Measurements from ENCODE around the gene STAT1.
A peak's percentile ranks its signal among the peaks of the same experiment; 100 is the strongest.

STAT1 gene

DNA sequence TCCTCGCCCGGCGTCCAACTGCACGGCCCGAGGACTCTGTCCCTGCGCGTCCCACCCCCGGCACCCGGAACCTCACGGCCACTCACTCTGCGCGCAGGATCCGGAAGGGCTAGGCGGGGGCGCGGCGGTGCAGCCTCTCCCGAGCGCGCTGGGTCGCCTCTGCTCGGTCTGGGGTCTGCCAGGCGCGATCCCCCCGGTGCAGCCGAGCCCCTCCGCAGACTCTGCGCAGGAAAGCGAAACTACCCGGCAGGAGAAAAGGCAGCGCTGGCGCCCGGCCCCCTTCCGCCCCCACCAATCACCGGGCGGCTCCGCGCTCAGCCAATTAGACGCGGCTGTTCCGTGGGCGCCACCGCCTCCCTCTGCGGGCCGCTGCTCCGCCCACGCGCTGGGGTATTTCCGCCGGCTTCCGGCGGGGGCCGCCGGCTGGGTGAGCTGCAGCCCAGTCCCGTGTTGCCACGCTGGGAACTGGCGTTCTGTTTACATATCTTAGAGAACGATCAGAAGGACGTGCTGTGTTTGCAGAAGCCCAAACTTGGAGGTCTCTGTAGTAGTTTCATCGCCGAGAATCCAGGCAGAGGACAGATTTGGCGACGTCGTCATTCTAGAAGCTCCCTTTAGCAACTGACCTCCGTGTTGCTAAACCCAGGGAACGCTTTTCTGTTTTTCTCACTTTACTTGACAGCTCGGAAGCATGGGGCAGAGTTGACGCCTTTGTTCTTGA is at the start of gene STAT1:
Gene STAT1, minus strand, starts transcription at position 240 of the 721 bp plus-strand sequence. CDS start 4,168 bp downstream, outside the sequence.
- no peak within 1 kb of the TSS for H3K27ac Mint-ChIP-seq
- peaks cover 17% of the 10 kb centered on the region for H3K36me3 Mint-ChIP-seq
- no peak within 1 kb of the TSS for H3K4me3 Mint-ChIP-seq
- DNase-seq (ENCODE audit: low spot score in 2 of 2) (peak; percentile 99 to 100), ATAC-seq (peak; percentile 91)
- H3K9me3 Mint-ChIP-seq = peaks cover 5% of the 10 kb centered on the region
- H3K4me1 Mint-ChIP-seq = peaks cover 38% of the 10 kb centered on the region

GRCh38 chr2:191063584-191063983 is 49.6 kb upstream of the STAT1 start:
- DNase-seq (ENCODE audit: low spot score in 2 of 2) (no peak), ATAC-seq (no peak)
- Mint-ChIP-seq H3K4me1 (peaks cover 67% of the 10 kb centered on the region), H3K9me3 (peaks cover 2% of the 10 kb centered on the region), H3K4me3 (peak overlapping the region; percentile 75), H3K27ac (peak overlapping the region; percentile 33), H3K36me3 (peaks cover 67% of the 10 kb centered on the region)

GRCh38 chr2:191061381-191061980 is 47.5 kb upstream of the STAT1 start:
- ATAC-seq = peak; percentile 51

DNA sequence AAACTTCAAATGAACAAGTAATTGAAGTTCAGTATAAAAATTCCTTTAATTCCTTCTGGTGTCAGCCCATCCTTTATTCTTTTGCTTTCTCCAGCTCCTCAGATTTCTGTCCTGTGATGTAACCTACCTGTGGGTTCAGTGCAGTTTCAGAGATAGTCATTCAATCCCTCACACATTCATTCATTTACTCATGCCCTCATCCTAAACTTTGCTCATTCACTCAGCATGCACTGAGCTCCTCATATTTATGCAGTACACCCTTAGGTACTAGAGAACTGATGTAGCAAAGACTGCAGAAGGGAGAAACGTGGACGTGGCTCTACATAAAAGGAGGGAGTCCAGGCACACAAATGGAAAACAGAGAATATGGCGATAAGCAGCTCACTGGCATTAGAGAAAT is 45.3 kb upstream of the STAT1 start:
- Mint-ChIP-seq H3K4me1 (peaks cover 64% of the 10 kb centered on the region), H3K36me3 (peaks cover 73% of the 10 kb centered on the region), H3K9me3 (peaks cover 2% of the 10 kb centered on the region), H3K4me3 (no peak overlapping the region), H3K27ac (peak overlapping the region; percentile 0)
- no peak for DNase-seq (ENCODE audit: low spot score in 2 of 2)
- peak; percentile 98 for ATAC-seq

More at GRCh38 chr2:191061381-191061980, 47.5 kb upstream of the STAT1 start:
- Mint-ChIP-seq H3K4me1 (peaks cover 57% of the 10 kb centered on the region), H3K27ac (peak overlapping the region; percentile 91), H3K4me3 (peak overlapping the region; percentile 44), H3K9me3 (peaks cover 2% of the 10 kb centered on the region), H3K36me3 (peaks cover 73% of the 10 kb centered on the region)
- DNase-seq (ENCODE audit: low spot score in 2 of 2) = no peak

- DNase-seq (ENCODE audit: low spot score in 2 of 2) = no peak
- H3K4me3 Mint-ChIP-seq = peak overlapping the region; percentile 15
- peak overlapping the region; percentile 8 for H3K27ac Mint-ChIP-seq
- H3K9me3 Mint-ChIP-seq = no peaks in the 10 kb centered on the region
- H3K4me1 Mint-ChIP-seq = peaks cover 38% of the 10 kb centered on the region
- peak; percentile 75 for ATAC-seq
- peaks cover 51% of the 10 kb centered on the region for H3K36me3 Mint-ChIP-seq
These were observed 42.3 kb upstream of the STAT1 start for GRCh38 chr2:191056228-191056627.

DNA sequence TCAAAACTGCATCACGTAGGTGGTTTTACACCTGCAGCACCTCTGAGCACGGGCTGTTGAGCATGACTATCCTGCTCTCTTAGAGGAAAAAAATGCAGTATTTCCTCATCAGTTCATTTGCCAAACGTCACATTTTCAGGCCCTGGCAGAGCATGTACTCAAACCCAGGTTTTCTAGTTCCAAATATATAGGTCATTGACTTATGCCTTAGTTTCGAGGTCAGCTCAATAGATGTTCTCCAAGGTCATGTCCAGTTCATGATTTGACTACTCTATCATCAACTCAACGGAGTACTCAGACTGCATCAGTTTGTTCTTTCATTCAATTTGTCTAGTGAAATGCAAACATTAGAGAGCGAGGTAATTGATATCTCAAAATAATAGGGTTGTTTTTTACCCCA is 39.3 kb upstream of the STAT1 start:
- Mint-ChIP-seq H3K4me3 (no peak overlapping the region), H3K36me3 (peaks cover 31% of the 10 kb centered on the region), H3K9me3 (no peaks in the 10 kb centered on the region), H3K27ac (no peak overlapping the region), H3K4me1 (peaks cover 23% of the 10 kb centered on the region)
- ATAC-seq (no peak), DNase-seq (ENCODE audit: low spot score in 2 of 2) (no peak)

DNA sequence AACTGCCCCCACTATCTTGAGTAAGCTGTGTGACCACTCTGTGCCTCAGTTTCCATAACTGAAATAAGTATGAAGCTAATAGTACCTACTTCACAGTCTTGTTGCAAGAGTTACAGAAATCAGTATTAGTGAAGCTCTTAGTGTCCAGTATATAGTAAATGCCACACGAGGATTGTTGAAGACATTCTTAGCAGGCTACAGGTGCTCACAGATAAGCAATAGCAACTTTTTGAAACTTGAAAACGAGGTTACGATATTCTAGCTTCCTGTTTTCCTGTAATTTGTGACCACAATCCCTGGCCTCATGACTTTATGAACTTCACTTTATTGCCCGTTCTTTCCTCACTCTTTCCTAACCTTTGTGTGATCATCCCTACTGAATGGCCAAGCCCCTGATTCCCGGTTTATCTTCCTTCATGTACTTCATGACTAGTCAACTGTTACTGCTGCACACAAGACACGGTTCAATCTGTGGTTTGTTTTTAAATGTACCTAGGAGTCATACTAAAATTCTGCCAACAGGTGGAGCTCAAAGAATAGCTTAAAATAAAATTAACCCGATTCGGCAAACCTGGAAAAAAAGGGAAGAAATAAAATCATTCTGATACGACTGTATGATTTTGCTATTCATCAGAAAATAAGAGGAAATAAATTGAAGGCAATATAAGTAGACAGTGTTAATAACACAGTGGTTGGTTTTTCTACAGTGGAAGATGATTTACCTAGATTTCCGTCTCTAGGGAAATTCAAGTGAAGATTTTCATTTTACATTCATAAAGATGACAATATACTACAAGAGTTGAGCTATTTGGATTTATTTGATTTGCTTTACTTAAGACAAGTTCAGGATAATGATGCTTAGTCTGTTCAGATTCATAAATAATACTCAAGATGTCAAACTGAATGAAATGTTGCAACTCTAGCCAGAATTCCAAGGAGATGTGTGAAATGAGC is 38.1 kb upstream of the STAT1 start:
- peak; percentile 61 for ATAC-seq
- Mint-ChIP-seq H3K36me3 (peaks cover 27% of the 10 kb centered on the region), H3K27ac (no peak overlapping the region), H3K9me3 (no peaks in the 10 kb centered on the region), H3K4me3 (no peak overlapping the region), H3K4me1 (peaks cover 20% of the 10 kb centered on the region)
- no peak for DNase-seq (ENCODE audit: low spot score in 2 of 2)

DNA sequence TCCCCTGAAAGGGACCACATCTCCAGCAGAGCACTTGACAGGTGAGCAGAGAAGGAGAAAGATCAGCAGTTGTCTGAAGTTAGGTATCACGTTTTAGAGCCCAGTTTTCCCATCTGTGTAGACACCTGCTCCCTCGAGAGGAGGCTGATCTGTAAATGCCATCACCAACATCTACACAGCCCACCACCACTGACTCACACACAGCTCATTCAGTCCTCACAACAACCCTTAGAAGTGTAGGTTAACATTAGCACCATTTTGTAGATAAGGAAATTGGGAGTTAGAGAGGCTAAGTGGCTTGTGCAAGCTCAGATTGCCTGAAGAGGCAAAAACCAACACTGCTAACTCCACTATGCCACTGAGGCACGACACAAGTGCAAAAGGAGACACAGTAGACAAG is 37.2 kb upstream of the STAT1 start:
- Mint-ChIP-seq H3K27ac (no peak overlapping the region), H3K4me1 (peaks cover 13% of the 10 kb centered on the region), H3K4me3 (no peak overlapping the region), H3K9me3 (no peaks in the 10 kb centered on the region), H3K36me3 (peaks cover 22% of the 10 kb centered on the region)
- peak; percentile 83 for ATAC-seq
- no peak for DNase-seq (ENCODE audit: low spot score in 2 of 2)

DNA sequence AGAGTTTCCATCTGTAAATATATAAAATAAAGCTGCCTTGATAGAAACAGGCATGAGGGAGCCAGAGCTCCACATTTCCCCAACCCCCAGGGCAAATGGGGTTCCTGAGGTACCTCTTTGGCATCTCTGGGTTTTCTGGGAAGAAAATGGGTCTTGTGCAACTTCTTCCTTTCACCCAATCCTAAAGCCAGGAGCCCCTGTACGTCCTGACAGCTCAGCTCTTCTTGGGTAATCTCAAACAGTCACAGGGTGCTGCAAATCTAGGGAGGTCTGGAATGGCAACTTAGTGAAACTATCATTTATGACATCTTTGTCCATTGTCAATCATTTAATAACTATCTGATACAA is 36.6 kb upstream of the STAT1 start:
- Mint-ChIP-seq H3K4me3 (no peak overlapping the region), H3K36me3 (peaks cover 22% of the 10 kb centered on the region), H3K9me3 (no peaks in the 10 kb centered on the region), H3K27ac (no peak overlapping the region), H3K4me1 (peaks cover 7% of the 10 kb centered on the region)
- no peak for ATAC-seq
- no peak for DNase-seq (ENCODE audit: low spot score in 2 of 2)

DNA sequence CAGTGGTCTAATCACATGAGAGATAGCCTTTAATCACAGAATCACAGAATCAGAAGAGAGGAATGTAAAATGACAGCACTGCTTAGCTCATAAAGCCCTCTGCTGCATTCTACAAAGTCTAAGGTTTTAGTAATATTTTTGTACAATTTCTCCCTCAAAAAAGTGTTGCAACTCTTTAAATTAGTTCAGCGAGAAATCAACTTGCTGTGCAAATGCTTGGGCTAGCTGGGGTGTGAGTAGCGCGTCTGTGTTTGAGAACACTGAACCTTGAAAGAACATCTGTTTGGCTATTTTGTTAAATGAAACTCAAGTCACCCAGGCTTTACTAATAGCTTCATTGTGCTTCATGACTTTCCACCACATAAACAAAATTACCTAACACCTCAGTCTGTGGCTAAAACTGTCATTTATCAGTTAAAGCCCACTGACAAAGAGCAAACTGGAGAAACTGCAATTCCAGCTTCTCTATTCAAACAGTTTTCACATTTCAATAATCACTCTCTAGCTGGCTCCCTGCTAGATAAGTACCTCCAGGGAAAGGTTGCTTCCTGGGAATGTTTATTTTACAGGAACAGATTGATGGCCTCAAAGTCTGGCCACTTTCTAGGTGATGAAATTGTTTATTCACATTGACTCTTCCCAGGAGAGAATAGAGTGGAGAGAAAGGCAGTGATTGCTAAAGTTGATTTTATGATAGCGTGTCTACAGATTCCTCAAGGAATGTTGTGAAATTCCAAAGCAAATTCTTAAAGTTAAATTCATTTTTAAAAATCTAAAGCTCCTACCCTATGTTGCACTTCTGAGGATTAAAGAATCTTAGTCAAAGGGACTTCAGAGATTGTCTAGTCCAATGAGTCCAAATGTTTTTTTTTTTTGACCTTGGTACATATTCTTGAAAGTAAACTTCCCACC is 36.0 kb upstream of the STAT1 start:
- Mint-ChIP-seq H3K27ac (peak overlapping the region; percentile 17), H3K4me3 (no peak overlapping the region), H3K36me3 (peaks cover 21% of the 10 kb centered on the region), H3K4me1 (peaks cover 7% of the 10 kb centered on the region), H3K9me3 (no peaks in the 10 kb centered on the region)
- no peak for DNase-seq (ENCODE audit: low spot score in 2 of 2)
- ATAC-seq = peak; percentile 75

DNA sequence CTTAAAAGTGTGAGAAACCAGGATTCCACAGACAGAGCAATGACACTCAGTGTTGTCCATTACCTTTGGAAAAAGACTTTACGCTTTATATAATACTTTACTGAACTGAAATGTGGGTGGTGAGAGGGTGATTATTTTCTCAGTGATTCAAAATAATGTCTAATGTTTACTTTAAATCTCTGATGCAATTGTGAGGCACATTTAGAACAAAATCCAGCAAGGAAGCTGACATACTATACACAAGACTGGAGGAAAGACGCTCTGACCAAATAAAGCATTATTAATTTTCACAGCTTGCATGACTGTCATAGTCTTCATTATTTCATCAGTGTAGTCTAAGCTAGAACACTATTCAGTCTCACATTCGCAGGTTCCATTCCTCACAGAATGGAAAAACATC is 34.1 kb upstream of the STAT1 start:
- Mint-ChIP-seq H3K9me3 (no peaks in the 10 kb centered on the region), H3K4me3 (no peak overlapping the region), H3K36me3 (peaks cover 11% of the 10 kb centered on the region), H3K4me1 (no peaks in the 10 kb centered on the region), H3K27ac (no peak overlapping the region)
- ATAC-seq = no peak
- no peak for DNase-seq (ENCODE audit: low spot score in 2 of 2)

DNA sequence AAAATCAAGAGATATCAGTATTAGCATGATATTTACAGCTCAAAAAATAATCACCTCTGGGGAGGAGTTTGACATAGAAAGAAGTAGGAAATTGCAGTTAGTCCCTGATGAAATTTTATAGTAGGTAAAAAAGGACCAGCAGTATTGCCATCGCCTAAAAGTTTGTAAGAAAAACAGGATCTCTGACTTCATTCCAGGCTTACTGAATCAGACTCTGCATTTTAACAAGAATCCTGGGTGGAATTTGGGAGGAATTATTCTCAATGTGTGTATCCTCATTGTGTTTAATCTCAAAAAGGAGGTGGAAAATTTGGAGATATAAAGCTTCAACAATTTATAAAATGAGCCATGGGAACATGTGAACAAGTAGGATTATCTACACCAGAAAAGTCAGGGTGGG is 31.2 kb upstream of the STAT1 start:
- H3K36me3 Mint-ChIP-seq = peaks cover 29% of the 10 kb centered on the region
- no peak overlapping the region for H3K4me3 Mint-ChIP-seq
- no peak for ATAC-seq
- peaks cover 8% of the 10 kb centered on the region for H3K4me1 Mint-ChIP-seq
- DNase-seq (ENCODE audit: low spot score in 2 of 2) = no peak
- H3K27ac Mint-ChIP-seq = no peak overlapping the region
- no peaks in the 10 kb centered on the region for H3K9me3 Mint-ChIP-seq

DNA sequence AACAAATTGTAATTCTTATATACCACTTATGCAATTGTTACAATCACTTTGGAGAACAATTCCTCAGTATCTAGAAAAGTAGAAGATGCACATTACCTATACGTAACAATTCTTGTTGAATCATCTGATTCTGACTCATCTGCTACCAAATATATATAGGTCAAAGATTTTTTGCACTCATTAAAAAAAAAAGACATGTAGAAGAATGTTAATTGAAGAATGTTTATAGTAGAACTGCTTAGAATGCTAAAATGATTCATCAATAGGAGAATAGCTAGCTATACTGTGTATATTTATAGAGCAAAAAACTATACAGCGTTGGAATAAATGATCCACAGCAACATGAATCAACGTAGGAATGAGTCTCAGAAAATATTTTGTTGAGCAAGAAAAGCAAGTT is 29.5 kb upstream of the STAT1 start:
- no peak for DNase-seq (ENCODE audit: low spot score in 2 of 2)
- H3K36me3 Mint-ChIP-seq = peaks cover 44% of the 10 kb centered on the region
- no peak overlapping the region for H3K4me3 Mint-ChIP-seq
- H3K27ac Mint-ChIP-seq = no peak overlapping the region
- no peak for ATAC-seq
- H3K4me1 Mint-ChIP-seq = peaks cover 18% of the 10 kb centered on the region
- no peaks in the 10 kb centered on the region for H3K9me3 Mint-ChIP-seq

DNA sequence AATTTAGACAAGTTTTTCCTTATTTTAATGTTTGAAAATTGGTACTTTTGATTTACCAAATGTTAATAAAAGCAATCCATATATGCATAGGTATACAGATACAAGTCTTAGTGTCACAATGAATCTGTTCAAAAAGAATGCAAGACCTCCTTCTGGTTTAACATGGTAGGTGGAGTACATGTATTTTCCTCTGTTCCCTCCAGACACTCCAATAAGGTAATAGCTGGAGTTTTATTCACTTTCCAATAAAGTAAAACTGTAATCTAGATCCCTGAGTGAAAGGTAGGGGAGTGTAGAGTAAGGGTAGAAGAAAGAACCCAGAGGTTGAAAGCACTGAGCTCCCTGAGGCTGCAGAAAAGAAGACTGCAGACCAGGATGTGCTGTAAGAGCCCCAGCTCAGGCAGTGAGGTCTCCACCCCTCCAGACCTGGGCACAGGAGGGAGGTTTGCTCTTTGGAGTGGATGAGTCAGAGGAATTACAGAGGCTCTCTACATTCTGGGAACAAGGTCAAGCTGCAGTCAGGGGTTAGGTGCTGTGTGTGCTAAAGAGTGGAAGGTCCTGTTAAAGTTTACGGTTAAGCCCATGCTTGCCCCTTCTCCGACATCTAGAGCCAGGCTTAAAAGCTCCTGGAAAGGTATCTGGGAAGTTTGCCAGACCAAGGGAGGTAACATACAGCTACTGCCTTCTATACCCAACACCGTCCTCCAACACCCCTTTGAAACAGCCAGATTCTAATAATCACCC is 27.6 kb upstream of the STAT1 start:
- DNase-seq (ENCODE audit: low spot score in 2 of 2) (no peak), ATAC-seq (peak; percentile 37)
- Mint-ChIP-seq H3K4me3 (no peak overlapping the region), H3K9me3 (no peaks in the 10 kb centered on the region), H3K27ac (peak overlapping the region; percentile 18), H3K36me3 (peaks cover 50% of the 10 kb centered on the region), H3K4me1 (peaks cover 36% of the 10 kb centered on the region)

All from stimulated activated effector memory CD8-positive, alpha-beta T cell treated with anti-CD3 and anti-CD28 coated beads, Interleukin-12 subunit alpha, Interleukin-12 subunit beta, amount 100 ng/mL, for 72 hours (primary cell).